ENCODE results near the gene ZDHHC7. TPM values are rescaled to one million over a fixed set of nuclear protein-coding genes. Genes with fewer than 3 reads are reported as not detected.

Gene ZDHHC7
- total and polyA plus RNA-seq, 9 of the 15 experiments (the other 6 are each of a cell fraction or from before 2014, with no cell fraction given) = 1.7 to 49.7 (median 37.4) TPM

DNA sequence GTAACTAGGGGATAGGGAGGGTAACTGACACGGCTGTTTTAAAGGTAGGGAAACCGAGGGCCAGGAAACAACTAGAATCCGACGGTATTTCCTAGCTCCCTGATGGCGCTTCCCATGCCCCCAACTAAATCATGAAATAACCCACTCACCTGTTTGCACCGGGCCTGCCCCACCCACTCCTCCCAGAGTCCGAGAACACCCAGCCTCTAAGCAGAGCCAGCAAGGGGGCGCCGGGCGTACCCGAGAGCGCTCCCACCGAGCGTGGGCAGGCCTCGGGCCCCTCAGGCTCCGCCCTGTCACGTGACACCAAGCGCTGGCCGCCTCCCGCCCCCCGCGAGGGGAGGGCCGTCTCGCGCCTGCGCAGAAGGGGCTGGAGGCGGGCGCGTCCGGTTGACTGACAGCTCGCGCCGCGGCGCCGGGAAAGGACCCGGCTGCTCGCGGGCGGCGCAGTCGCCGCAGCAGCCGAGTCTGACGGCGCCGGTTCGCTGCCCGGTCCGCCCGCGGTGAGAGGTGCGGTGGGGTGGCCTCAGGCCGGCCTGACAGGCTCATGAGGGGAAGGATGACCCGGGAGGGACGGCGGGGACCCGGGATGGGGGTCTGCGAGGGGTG lies 16.1 kb upstream of the ZDHHC7 start, which contains the start of gene KIAA0513 (continued):
- no peak for TF ChIP-seq HDAC3 (IDR thresholded peaks at IDR 0.05; ENCODE audit: borderline replicate concordance, partially characterized antibody)
- TF ChIP-seq, protein P1, sequence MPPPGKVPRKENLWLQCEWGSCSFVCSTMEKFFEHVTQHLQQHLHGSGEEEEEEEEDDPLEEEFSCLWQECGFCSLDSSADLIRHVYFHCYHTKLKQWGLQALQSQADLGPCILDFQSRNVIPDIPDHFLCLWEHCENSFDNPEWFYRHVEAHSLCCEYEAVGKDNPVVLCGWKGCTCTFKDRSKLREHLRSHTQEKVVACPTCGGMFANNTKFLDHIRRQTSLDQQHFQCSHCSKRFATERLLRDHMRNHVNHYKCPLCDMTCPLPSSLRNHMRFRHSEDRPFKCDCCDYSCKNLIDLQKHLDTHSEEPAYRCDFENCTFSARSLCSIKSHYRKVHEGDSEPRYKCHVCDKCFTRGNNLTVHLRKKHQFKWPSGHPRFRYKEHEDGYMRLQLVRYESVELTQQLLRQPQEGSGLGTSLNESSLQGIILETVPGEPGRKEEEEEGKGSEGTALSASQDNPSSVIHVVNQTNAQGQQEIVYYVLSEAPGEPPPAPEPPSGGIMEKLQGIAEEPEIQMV (tag; conservative IDR thresholded peaks at IDR 0.05; ENCODE audit: low read depth) = no peak
- peak; percentile 91 for TF ChIP-seq PHF8 (IDR thresholded peaks at IDR 0.05; ENCODE audit: borderline replicate concordance, low read length)
- TF ChIP-seq PHF21A (IDR thresholded peaks at IDR 0.05; ENCODE audit: borderline replicate concordance, low read depth) = peak; percentile 47; the same call in 1 of the 2 replicates
- no peak for TF ChIP-seq ZNF140 (CRISPR knock-in tag; IDR thresholded peaks at IDR 0.05)
- 0 out of 2 replicates have a peak, but pooled peaks have one; percentile 28 for TF ChIP-seq JUNB (CRISPR knock-in tag; conservative IDR thresholded peaks at IDR 0.05)
- no peak for TF ChIP-seq BRD9 (IDR thresholded peaks at IDR 0.05; ENCODE audit: low read depth, partially characterized antibody)
- no peak for TF ChIP-seq ZNF232 (CRISPR knock-in tag; IDR thresholded peaks at IDR 0.05)
- TF ChIP-seq HMG20A (CRISPR knock-in tag; conservative IDR thresholded peaks at IDR 0.05) = no peak
- peak; percentile 88; the same call in 1 of the 2 replicates for TF ChIP-seq HEY1 (CRISPR knock-in tag; IDR thresholded peaks at IDR 0.05; ENCODE audit: borderline replicate concordance)
- TF ChIP-seq, protein P2, sequence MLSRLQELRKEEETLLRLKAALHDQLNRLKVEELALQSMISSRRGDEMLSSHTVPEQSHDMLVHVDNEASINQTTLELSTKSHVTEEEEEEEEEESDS (CRISPR knock-in tag; IDR thresholded peaks at IDR 0.05) = no peak
- TF ChIP-seq TRIM28 (IDR thresholded peaks at IDR 0.05) = no peak
- TF ChIP-seq POLR2H (tag; IDR thresholded peaks at IDR 0.05; ENCODE audit: low read depth) = no peak
- no peak for TF ChIP-seq PRPF4 (IDR thresholded peaks at IDR 0.05; ENCODE audit: insufficient read depth, low read depth, low read length, poor library complexity, severe bottlenecking)
- TF ChIP-seq KLF13 (tag; IDR thresholded peaks at IDR 0.05; ENCODE audit: borderline replicate concordance, low read depth) = peak; percentile 53; the same call in 1 of the 2 replicates
- peak in 1 of 2 experiments; percentile 69; a peak in 2 of 4 replicates for TF ChIP-seq HDAC1 (IDR thresholded peaks at IDR 0.05)
- TF ChIP-seq, protein P3, sequence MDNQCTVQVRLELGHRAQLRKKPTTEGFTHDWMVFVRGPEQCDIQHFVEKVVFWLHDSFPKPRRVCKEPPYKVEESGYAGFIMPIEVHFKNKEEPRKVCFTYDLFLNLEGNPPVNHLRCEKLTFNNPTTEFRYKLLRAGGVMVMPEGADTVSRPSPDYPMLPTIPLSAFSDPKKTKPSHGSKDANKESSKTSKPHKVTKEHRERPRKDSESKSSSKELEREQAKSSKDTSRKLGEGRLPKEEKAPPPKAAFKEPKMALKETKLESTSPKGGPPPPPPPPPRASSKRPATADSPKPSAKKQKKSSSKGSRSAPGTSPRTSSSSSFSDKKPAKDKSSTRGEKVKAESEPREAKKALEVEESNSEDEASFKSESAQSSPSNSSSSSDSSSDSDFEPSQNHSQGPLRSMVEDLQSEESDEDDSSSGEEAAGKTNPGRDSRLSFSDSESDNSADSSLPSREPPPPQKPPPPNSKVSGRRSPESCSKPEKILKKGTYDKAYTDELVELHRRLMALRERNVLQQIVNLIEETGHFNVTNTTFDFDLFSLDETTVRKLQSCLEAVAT (IDR thresholded peaks at IDR 0.05) = no peak
- TF ChIP-seq CBFA2T3 (IDR thresholded peaks at IDR 0.05) = no peak
- TF ChIP-seq, protein P4, sequence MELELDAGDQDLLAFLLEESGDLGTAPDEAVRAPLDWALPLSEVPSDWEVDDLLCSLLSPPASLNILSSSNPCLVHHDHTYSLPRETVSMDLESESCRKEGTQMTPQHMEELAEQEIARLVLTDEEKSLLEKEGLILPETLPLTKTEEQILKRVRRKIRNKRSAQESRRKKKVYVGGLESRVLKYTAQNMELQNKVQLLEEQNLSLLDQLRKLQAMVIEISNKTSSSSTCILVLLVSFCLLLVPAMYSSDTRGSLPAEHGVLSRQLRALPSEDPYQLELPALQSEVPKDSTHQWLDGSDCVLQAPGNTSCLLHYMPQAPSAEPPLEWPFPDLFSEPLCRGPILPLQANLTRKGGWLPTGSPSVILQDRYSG (tag; conservative IDR thresholded peaks at IDR 0.05; ENCODE audit: low read depth) = no peak
- TF ChIP-seq IFI16 (CRISPR knock-in tag; IDR thresholded peaks at IDR 0.05) = no peak
- TF ChIP-seq RAD51 (IDR thresholded peaks at IDR 0.05; ENCODE audit: borderline replicate concordance, low read depth) = peak; percentile 99
- no peak for TF ChIP-seq ZNF354B (CRISPR knock-in tag; IDR thresholded peaks at IDR 0.05)
- no peak for TF ChIP-seq EP400 (IDR thresholded peaks at IDR 0.05)
- TF ChIP-seq MAZ (CRISPR knock-in tag; conservative IDR thresholded peaks at IDR 0.05 in 1 of 2, IDR thresholded peaks at IDR 0.05 in 1 of 2) = peak; percentile 97 to 99
- TF ChIP-seq SRSF9 (IDR thresholded peaks at IDR 0.05; ENCODE audit: borderline replicate concordance, low read depth, low read length) = no peak
- TF ChIP-seq SOX6 (IDR thresholded peaks at IDR 0.05) = peak; percentile 56; the same call in 1 of the 2 replicates

Data from K562 (cell line).